Esophagus squamous epithelium (tissue), 5 donors: Measurements from ENCODE around the gene HHLA2. TPM values are rescaled to one million over a fixed set of nuclear protein-coding genes. Genes with fewer than 3 reads are reported as not detected.

Experiments used
- DNase-seq: peaks from one replicate; lab custom pipeline; 2025; lab: John Stamatoyannopoulos, UW
- H3K27ac ChIP-seq, 4 donors: fragments of 200-600 bp; sonication (generic); one replicate each; pipeline ENCODE4 v1.5.1; 2016 to 2019; ENCODE audit warnings: mild to moderate bottlenecking in 1 of 4
- H3K27me3 ChIP-seq, 4 donors: fragments of 200-600 bp; sonication (generic); 1 replicate in 3 of 4; 2 replicates in 1 of 4; pipeline versions ENCODE4 v1.5.1 to v1.6.0; 2017 to 2021; ENCODE audit warnings: antibody characterized with exemption in 1 of 4
- H3K36me3 ChIP-seq, 3 donors: fragments of 200-600 bp; sonication (generic); one replicate each; pipeline ENCODE4 v1.5.1; 2016 to 2019
- H3K4me1 ChIP-seq, 3 donors: fragments of 200-600 bp; sonication (generic); one replicate each; pipeline ENCODE4 v1.5.1; 2017 to 2019
- H3K4me3 ChIP-seq, 4 donors: fragments of 200-600 bp; sonication (generic); 1 replicate in 3 of 4; 2 replicates in 1 of 4; pipeline ENCODE4 v1.5.1; 2016 to 2019; ENCODE audit warnings: mild to moderate bottlenecking in 2 of 4, moderate library complexity in 1 of 4
- H3K9me3 ChIP-seq, 3 donors: fragments of 200-600 bp; sonication (generic); one replicate each; pipeline ENCODE4 v1.5.1; 2016 to 2019
- CTCF ChIP-seq, 6 experiments: fragments of 450-650 bp in 4 of 6; fragments of 200-600 bp in 2 of 6; sonication (generic) in 2 of 6; IDR thresholded peaks; one replicate each; pipeline ENCODE4 v1.5.1; 2016 to 2019; ENCODE audit warnings: antibody characterized with exemption in 6 of 6, mild to moderate bottlenecking in 4 of 6, moderate library complexity in 4 of 6
- POLR2A ChIP-seq, 4 donors: fragments of 450-650 bp; IDR thresholded peaks; one replicate each; pipeline ENCODE4 v1.6.1; 2017; ENCODE audit warnings: antibody characterized with exemption in 4 of 4, mild to moderate bottlenecking in 4 of 4, moderate library complexity in 3 of 4
- WGBS, 2 donors: methylation state at CpG; one replicate each; pipeline ENCODE4 v1.1.5; 2018; 5-methylcytosine and 5-hydroxymethylcytosine counted together
- intact Hi-C: fragments of 100-400 bp; cut with DNase I; formaldehyde crosslinking; loops from one replicate; pipeline ENCODE4 v1.15.0; 2022
- total RNA-seq, 4 donors: library from RNA; depleted of rRNA; stranded (reverse); fragments of >200 nt; gene quantifications; one replicate each; pipeline ENCODE4 v1.1.0, GENCODE V29; 2016
- donor health status: DM: yes; HTN: yes; CAD: no.

HHLA2 gene
- total RNA-seq, 4 donors from 2014 or later, result not detected

- 40 to 66% methylated on average over 5 of the region's 5 CpGs for WGBS, 2 donors
- intact Hi-C loops, result no loop called here
- Histone ChIP-seq H3K4me1 (peaks cover 0 to 18% (median 0%) of the 10 kb centered on the region in 3 donors), H3K4me3 (no peak overlapping the region), H3K9me3 (no peaks in the 10 kb centered on the region), H3K27me3 (no peaks in the 10 kb centered on the region), H3K36me3 (no peaks in the 10 kb centered on the region), H3K27ac (no peak overlapping the region)
- TF ChIP-seq CTCF (IDR thresholded peaks at IDR 0.05) (no peak), POLR2A (IDR thresholded peaks at IDR 0.05) (no peak)
- no peak for DNase-seq
Measured at GRCh38 chr3:108301695-108302404, 5.5 kb downstream of the HHLA2 start.

- Histone ChIP-seq H3K4me1 (peaks cover 0 to 16% (median 0%) of the 10 kb centered on the region in 3 donors), H3K4me3 (no peak overlapping the region), H3K36me3 (no peaks in the 10 kb centered on the region), H3K27me3 (no peaks in the 10 kb centered on the region), H3K9me3 (no peaks in the 10 kb centered on the region), H3K27ac (no peak overlapping the region)
- no peak for TF ChIP-seq POLR2A (IDR thresholded peaks at IDR 0.05)
- no peak for TF ChIP-seq CTCF (IDR thresholded peaks at IDR 0.05)
- WGBS, 2 donors, result 83 to 91% methylated on average over 1 to 4 of the region's 4 CpGs
- intact Hi-C loops, result no loop called here
- DNase-seq, result no peak
Measured at GRCh38 chr3:108302570-108302969, 6.2 kb downstream of the HHLA2 start.

GRCh38 chr3:108305484-108306172, 9.3 kb downstream of the HHLA2 start:
- Histone ChIP-seq H3K27ac (no peak overlapping the region), H3K36me3 (no peaks in the 10 kb centered on the region), H3K4me1 (peaks cover 0 to 14% (median 0%) of the 10 kb centered on the region in 3 donors), H3K4me3 (no peak overlapping the region), H3K9me3 (peaks cover 0 to 7% (median 0%) of the 10 kb centered on the region in 3 donors), H3K27me3 (no peaks in the 10 kb centered on the region)
- no peak for TF ChIP-seq CTCF (IDR thresholded peaks at IDR 0.05)
- no peak for TF ChIP-seq POLR2A (IDR thresholded peaks at IDR 0.05)
- intact Hi-C loops, result no loop called here
- DNase-seq, result no peak
- WGBS, 2 donors, result 65 to 86% methylated on average over 1 of the region's 1 CpG

GRCh38 chr3:108311797-108312196, 15.4 kb downstream of the HHLA2 start:
- no peak overlapping the region for H3K27ac ChIP-seq
- H3K9me3 ChIP-seq, result peaks cover 0 to 7% (median 0%) of the 10 kb centered on the region in 3 donors
- 60 to 66% methylated on average over 5 of the region's 5 CpGs for whole genome bisulfite sequencing, 2 donors
- intact Hi-C loops, result no loop called here
- no peaks in the 10 kb centered on the region for H3K36me3 ChIP-seq
- no peaks in the 10 kb centered on the region for H3K27me3 ChIP-seq
- H3K4me3 ChIP-seq, result no peak overlapping the region
- DNase-seq, result no peak
- TF ChIP-seq CTCF (IDR thresholded peaks at IDR 0.05) (no peak), POLR2A (IDR thresholded peaks at IDR 0.05) (no peak)
- peaks cover 0 to 4% (median 0%) of the 10 kb centered on the region in 3 donors for H3K4me1 ChIP-seq

- TF ChIP-seq CTCF (IDR thresholded peaks at IDR 0.05) (no peak), POLR2A (IDR thresholded peaks at IDR 0.05) (no peak)
- H3K27ac ChIP-seq, result no peak overlapping the region
- peaks cover 0 to 4% (median 0%) of the 10 kb centered on the region in 3 donors for H3K4me1 ChIP-seq
- 53 to 59% methylated on average over 1 of the region's 1 CpG for WGBS, 2 donors
- H3K9me3 ChIP-seq, result peaks cover 0 to 7% (median 0%) of the 10 kb centered on the region in 3 donors
- no peak overlapping the region for H3K4me3 ChIP-seq
- DNase-seq, result no peak
- H3K27me3 ChIP-seq, result no peaks in the 10 kb centered on the region
- intact Hi-C loops, result no loop called here
- H3K36me3 ChIP-seq, result no peaks in the 10 kb centered on the region
Measured at GRCh38 chr3:108312656-108313055, 16.3 kb downstream of the HHLA2 start.
